Measurements from ENCODE around the gene FAM170B. TPM values are rescaled to one million over a fixed set of nuclear protein-coding genes. Genes with fewer than 3 reads are reported as not detected.

FAM170B gene
- total RNA-seq, 1 experiment from 2014 or later, result not detected

Other genes starting within 250 kb of the FAM170B start
- gene LRRC18, start 194.2 kb downstream of the FAM170B start, total RNA-seq (2014; rRNA removed; shearing (Covaris generic)), result not detected in 2 replicates
- gene VSTM4, start 18.5 kb downstream of the FAM170B start, total RNA-seq (2014; rRNA removed; shearing (Covaris generic)), result 3.3 and 9.5 TPM in 2 replicates
- gene TMEM273, start 54.4 kb upstream of the FAM170B start, total RNA-seq (2014; rRNA removed; shearing (Covaris generic)), result not detected in 2 replicates
- gene C10orf71, start 165.1 kb upstream of the FAM170B start, total RNA-seq (2014; rRNA removed; shearing (Covaris generic)), result not detected in 2 replicates

Data from Daoy (cell line).